ENCODE measurements around the gene ZCCHC9.
"Not testable (repeated sequence)": the region's sequence is repeated elsewhere in the genome, so short reads cannot be mapped to it uniquely, and the experiment has no call there.

Gene ZCCHC9

GRCh38 chr5:81270394-81271027, 30.9 kb upstream of the ZCCHC9 start:
- H3K36me3 ChIP-seq (ENCODE audit: insufficient read depth, low read length); H3K4me3 ChIP-seq (ENCODE audit: low read length); H3K27me3 ChIP-seq (ENCODE audit: insufficient read depth, low read length); H3K9me3 ChIP-seq (ENCODE audit: insufficient read depth, low read depth, low read length): not testable (repeated sequence)
- WGBS: 73% methylated on average over 2 of the region's 2 CpGs
- Histone ChIP-seq H3K9ac (ENCODE audit: low read depth, low read length) (0 out of 2 replicates have a peak overlapping the region, but pooled peaks have one; percentile 32), H3K4me1 (ENCODE audit: insufficient read depth, low read length) (peaks cover 17% of the 10 kb centered on the region; the same call in 1 of the 2 replicates), H3K27ac (ENCODE audit: low read depth, low read length) (peak overlapping the region; percentile 56)

DNA sequence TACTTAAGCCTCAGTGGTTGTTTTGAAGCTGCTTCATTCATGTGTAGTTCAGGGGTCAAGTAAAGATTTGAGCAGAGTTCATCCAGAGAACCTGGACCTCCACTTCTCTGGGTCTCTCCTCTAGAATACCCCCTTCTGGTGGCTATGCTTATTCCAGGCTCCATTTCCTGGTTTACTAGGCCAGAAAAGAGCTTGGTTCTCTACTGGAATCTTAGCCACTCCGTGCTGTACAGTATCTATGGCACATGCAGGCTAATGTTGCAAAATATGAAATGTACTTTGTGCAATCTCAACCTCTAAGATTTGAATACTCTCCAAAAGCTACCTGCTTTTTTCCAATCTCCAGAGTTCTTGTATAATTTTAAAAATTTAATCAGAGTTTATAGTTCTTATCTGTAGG, 17.4 kb upstream of the ZCCHC9 start:
- Histone ChIP-seq H3K27ac (ENCODE audit: low read depth, low read length) (no peak overlapping the region), H3K4me3 (ENCODE audit: low read length) (no peak overlapping the region), H3K4me1 (ENCODE audit: insufficient read depth, low read length) (no peaks in the 10 kb centered on the region), H3K36me3 (ENCODE audit: insufficient read depth, low read length) (no peaks in the 10 kb centered on the region; the same call in 1 of the 2 replicates), H3K9me3 (ENCODE audit: insufficient read depth, low read depth, low read length) (no peaks in the 10 kb centered on the region), H3K27me3 (ENCODE audit: insufficient read depth, low read length) (no peaks in the 10 kb centered on the region), H3K9ac (ENCODE audit: low read depth, low read length) (no peak overlapping the region)
- 100% methylated on average over 1 of the region's 1 CpG for WGBS

DNA sequence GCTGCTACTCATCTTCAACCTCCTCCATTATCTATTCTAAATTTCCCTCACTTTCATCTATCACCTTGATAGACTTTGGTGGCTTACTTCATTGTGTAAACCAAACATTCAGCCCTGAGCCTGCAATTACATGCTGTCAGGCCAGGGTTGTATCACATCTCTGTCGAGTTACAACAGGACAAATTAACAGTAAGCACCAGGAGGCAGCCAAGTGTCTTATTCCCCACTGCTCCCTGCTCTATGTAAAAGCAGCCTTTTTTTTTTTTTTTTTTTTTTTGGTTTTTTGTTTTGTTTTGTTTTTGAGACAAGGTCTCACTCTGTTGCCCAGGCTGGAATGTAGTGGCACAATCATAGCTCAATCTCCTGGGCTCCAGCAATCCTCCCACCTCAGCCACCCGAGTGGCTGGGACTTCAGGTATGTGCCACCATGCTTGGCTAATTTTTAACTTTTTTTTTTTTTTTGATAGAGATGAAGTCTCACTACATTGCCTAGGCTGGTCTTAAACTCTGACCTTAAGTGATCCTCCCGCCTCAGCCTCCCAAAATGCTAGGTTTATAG, 15.2 kb upstream of the ZCCHC9 start:
- H3K4me1 ChIP-seq (ENCODE audit: insufficient read depth, low read length): no peaks in the 10 kb centered on the region
- no peak overlapping the region for H3K27ac ChIP-seq (ENCODE audit: low read depth, low read length)
- H3K4me3 ChIP-seq (ENCODE audit: low read length): no peak overlapping the region
- 0 out of 2 replicates have a peak, but pooled peaks cover under 1% of the 10 kb centered on the region for H3K9me3 ChIP-seq (ENCODE audit: insufficient read depth, low read depth, low read length)
- no peaks in the 10 kb centered on the region for H3K27me3 ChIP-seq (ENCODE audit: insufficient read depth, low read length)
- 81% methylated on average over 3 of the region's 3 CpGs for WGBS
- H3K9ac ChIP-seq (ENCODE audit: low read depth, low read length): no peak overlapping the region
- no peaks in the 10 kb centered on the region; the same call in 1 of the 2 replicates for H3K36me3 ChIP-seq (ENCODE audit: insufficient read depth, low read length)

- WGBS: 97% methylated on average over 3 of the region's 4 CpGs
- Histone ChIP-seq H3K4me1 (ENCODE audit: insufficient read depth, low read length) (no peaks in the 10 kb centered on the region), H3K27ac (ENCODE audit: low read depth, low read length) (no peak overlapping the region), H3K27me3 (ENCODE audit: insufficient read depth, low read length) (no peaks in the 10 kb centered on the region), H3K9ac (ENCODE audit: low read depth, low read length) (no peak overlapping the region), H3K4me3 (ENCODE audit: low read length) (no peak overlapping the region), H3K9me3 (ENCODE audit: insufficient read depth, low read depth, low read length) (peaks cover 17% of the 10 kb centered on the region), H3K36me3 (ENCODE audit: insufficient read depth, low read length) (peaks cover 11% of the 10 kb centered on the region; the same call in 1 of the 2 replicates)
Measured at GRCh38 chr5:81288021-81288433, 13.4 kb upstream of the ZCCHC9 start.

- WGBS: no CpG with 5 or more reads among the region's 1 CpG
- Histone ChIP-seq H3K27ac (ENCODE audit: low read depth, low read length) (no peak overlapping the region), H3K4me1 (ENCODE audit: insufficient read depth, low read length) (no peaks in the 10 kb centered on the region), H3K4me3 (ENCODE audit: low read length) (no peak overlapping the region), H3K36me3 (ENCODE audit: insufficient read depth, low read length) (peaks cover 15% of the 10 kb centered on the region; the same call in 1 of the 2 replicates), H3K9me3 (ENCODE audit: insufficient read depth, low read depth, low read length) (peaks cover 35% of the 10 kb centered on the region), H3K27me3 (ENCODE audit: insufficient read depth, low read length) (no peaks in the 10 kb centered on the region), H3K9ac (ENCODE audit: low read depth, low read length) (no peak overlapping the region)
Measured at GRCh38 chr5:81290146-81290545, 11.2 kb upstream of the ZCCHC9 start.

GRCh38 chr5:81292130-81292529, 9.3 kb upstream of the ZCCHC9 start:
- WGBS: 98% methylated on average over 2 of the region's 2 CpGs
- Histone ChIP-seq H3K9ac (ENCODE audit: low read depth, low read length) (no peak overlapping the region), H3K9me3 (ENCODE audit: insufficient read depth, low read depth, low read length) (peaks cover 36% of the 10 kb centered on the region), H3K27ac (ENCODE audit: low read depth, low read length) (no peak overlapping the region), H3K36me3 (ENCODE audit: insufficient read depth, low read length) (peaks cover 18% of the 10 kb centered on the region; the same call in 1 of the 2 replicates), H3K4me1 (ENCODE audit: insufficient read depth, low read length) (no peaks in the 10 kb centered on the region), H3K27me3 (ENCODE audit: insufficient read depth, low read length) (no peaks in the 10 kb centered on the region), H3K4me3 (ENCODE audit: low read length) (no peak overlapping the region)

DNA sequence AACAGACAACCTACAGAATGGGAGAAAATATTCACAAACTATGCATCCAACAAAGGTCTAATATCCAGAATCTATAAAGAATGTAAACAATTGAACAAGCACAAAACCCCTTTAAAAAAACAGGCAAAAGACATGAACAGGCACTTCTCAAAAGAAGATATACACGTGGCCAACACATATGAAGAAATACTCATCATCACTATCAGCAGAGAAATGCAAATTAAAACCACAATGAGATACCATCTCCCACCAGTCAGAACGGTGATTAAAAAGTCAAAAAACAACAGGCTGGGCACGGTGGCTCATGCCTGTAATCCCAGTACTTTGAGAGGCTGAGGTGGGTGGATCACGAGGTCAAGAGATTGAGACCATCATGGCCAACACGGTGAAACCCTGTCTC, 7.4 kb upstream of the ZCCHC9 start:
- WGBS: 98% methylated on average over 5 of the region's 5 CpGs
- not testable (repeated sequence) for H3K27ac ChIP-seq (ENCODE audit: low read depth, low read length); H3K4me3 ChIP-seq (ENCODE audit: low read length); H3K4me1 ChIP-seq (ENCODE audit: insufficient read depth, low read length); H3K27me3 ChIP-seq (ENCODE audit: insufficient read depth, low read length); H3K9ac ChIP-seq (ENCODE audit: low read depth, low read length)
- Histone ChIP-seq H3K36me3 (ENCODE audit: insufficient read depth, low read length) (peaks cover 25% of the 10 kb centered on the region; the same call in 1 of the 2 replicates), H3K9me3 (ENCODE audit: insufficient read depth, low read depth, low read length) (peaks cover 36% of the 10 kb centered on the region)

DNA sequence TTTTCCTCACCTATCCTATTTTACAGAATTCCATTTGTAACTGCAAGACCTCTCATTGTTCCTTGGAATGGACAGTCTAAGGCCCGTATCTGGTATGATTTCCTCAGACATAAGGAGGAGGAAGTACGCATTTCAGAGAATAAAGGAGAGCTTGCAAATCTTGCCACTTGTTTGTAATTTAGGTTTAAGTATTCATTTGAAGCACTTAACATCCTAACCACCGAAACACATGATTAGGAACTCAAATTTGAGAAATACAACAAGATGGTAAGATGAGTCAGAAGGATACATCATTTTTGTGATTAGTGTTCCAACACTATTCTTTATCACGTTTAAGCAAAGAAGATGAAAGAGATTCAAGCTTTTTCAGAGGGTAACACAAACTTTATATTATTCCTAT, 3.9 kb upstream of the ZCCHC9 start:
- Histone ChIP-seq H3K36me3 (ENCODE audit: insufficient read depth, low read length) (peaks cover 14% of the 10 kb centered on the region; the same call in 1 of the 2 replicates), H3K27ac (ENCODE audit: low read depth, low read length) (no peak overlapping the region), H3K9ac (ENCODE audit: low read depth, low read length) (no peak overlapping the region), H3K4me3 (ENCODE audit: low read length) (no peak overlapping the region), H3K27me3 (ENCODE audit: insufficient read depth, low read length) (no peaks in the 10 kb centered on the region), H3K4me1 (ENCODE audit: insufficient read depth, low read length) (peaks cover 10% of the 10 kb centered on the region; the same call in 1 of the 2 replicates), H3K9me3 (ENCODE audit: insufficient read depth, low read depth, low read length) (peaks cover 22% of the 10 kb centered on the region; the same call in 1 of the 2 replicates)
- WGBS: 100% methylated on average over 4 of the region's 4 CpGs

DNA sequence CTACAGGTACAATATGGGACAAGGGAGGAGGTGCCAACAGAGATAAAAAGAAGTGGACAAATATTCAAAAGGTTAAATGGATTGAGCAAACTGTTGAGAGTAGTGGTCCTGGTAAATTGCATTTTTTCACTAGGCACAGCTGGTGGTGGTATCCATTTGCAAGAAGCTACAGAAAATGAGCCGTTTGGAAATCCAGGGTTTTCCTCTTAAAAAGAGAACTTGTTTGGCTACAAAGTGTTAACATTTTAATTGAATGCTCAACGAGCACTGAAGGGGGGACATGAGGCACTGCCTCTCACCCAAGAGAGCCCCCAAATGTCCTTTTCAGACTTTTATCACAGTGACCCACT, 491 bp upstream of the ZCCHC9 start:
- H3K9ac ChIP-seq (ENCODE audit: low read depth, low read length): peak overlapping the region; percentile 94
- no peaks in the 10 kb centered on the region for H3K27me3 ChIP-seq (ENCODE audit: insufficient read depth, low read length)
- no peaks in the 10 kb centered on the region for H3K9me3 ChIP-seq (ENCODE audit: insufficient read depth, low read depth, low read length)
- 0% methylated on average over 2 of the region's 2 CpGs for WGBS
- peak overlapping the region; percentile 90 for H3K27ac ChIP-seq (ENCODE audit: low read depth, low read length)
- peaks cover 10% of the 10 kb centered on the region; the same call in 1 of the 2 replicates for H3K4me1 ChIP-seq (ENCODE audit: insufficient read depth, low read length)
- peaks cover 19% of the 10 kb centered on the region for H3K36me3 ChIP-seq (ENCODE audit: insufficient read depth, low read length)
- H3K4me3 ChIP-seq (ENCODE audit: low read length): peak overlapping the region; percentile 90

DNA sequence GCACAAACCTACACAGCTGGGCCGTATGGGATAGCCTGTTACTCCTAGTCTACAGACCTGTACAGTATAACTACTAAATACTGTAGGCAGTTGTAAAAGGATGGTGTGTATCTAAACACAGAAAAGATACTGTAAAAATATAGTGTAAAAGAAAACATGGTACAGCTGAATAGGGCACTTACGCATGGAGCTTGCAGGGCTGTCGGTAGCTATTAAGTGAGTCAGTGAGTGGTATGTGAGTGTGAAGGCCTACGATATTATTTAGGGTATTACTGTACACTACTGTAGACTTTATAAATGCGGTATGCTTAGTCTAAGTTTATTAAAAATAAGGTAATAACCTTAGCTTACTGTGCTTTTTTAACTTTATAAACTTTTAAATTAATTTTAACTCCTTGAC, 1.2 kb downstream of the ZCCHC9 start:
- H3K9ac ChIP-seq (ENCODE audit: low read depth, low read length): peak overlapping the region; percentile 20; the same call in 1 of the 2 replicates
- H3K36me3 ChIP-seq (ENCODE audit: insufficient read depth, low read length): peaks cover 21% of the 10 kb centered on the region
- no peaks in the 10 kb centered on the region for H3K9me3 ChIP-seq (ENCODE audit: insufficient read depth, low read depth, low read length)
- H3K4me3 ChIP-seq (ENCODE audit: low read length): peak overlapping the region; percentile 90
- no peak overlapping the region for H3K27ac ChIP-seq (ENCODE audit: low read depth, low read length)
- 94% methylated on average over 4 of the region's 5 CpGs for WGBS
- peaks cover 10% of the 10 kb centered on the region; the same call in 1 of the 2 replicates for H3K4me1 ChIP-seq (ENCODE audit: insufficient read depth, low read length)
- H3K27me3 ChIP-seq (ENCODE audit: insufficient read depth, low read length): no peaks in the 10 kb centered on the region

GRCh38 chr5:81303563-81303962, 2.2 kb downstream of the ZCCHC9 start:
- Histone ChIP-seq H3K27ac (ENCODE audit: low read depth, low read length) (no peak overlapping the region), H3K27me3 (ENCODE audit: insufficient read depth, low read length) (no peaks in the 10 kb centered on the region), H3K36me3 (ENCODE audit: insufficient read depth, low read length) (peaks cover 17% of the 10 kb centered on the region), H3K4me3 (ENCODE audit: low read length) (no peak overlapping the region), H3K9me3 (ENCODE audit: insufficient read depth, low read depth, low read length) (no peaks in the 10 kb centered on the region), H3K4me1 (ENCODE audit: insufficient read depth, low read length) (peaks cover 10% of the 10 kb centered on the region; the same call in 1 of the 2 replicates), H3K9ac (ENCODE audit: low read depth, low read length) (no peak overlapping the region)
- 60% methylated on average over 1 of the region's 1 CpG for WGBS

Data from HUES64 (cell line).